Measurements from ENCODE around the gene EVI2B. TPM values are rescaled to one million over a fixed set of nuclear protein-coding genes. Genes with fewer than 3 reads are reported as not detected.
"Not testable (repeated sequence)": the region's sequence is repeated elsewhere in the genome, so short reads cannot be mapped to it uniquely, and the experiment has no call there.

The EVI2B gene
- total RNA-seq, 1 donor from 2014 or later = 2.0 TPM

GRCh38 chr17:31312223-31312622 lies 1.6 kb downstream of the EVI2B start:
- not testable (repeated sequence) for DNase-seq (ENCODE audit: low spot score)

GRCh38 chr17:31311526-31311925 lies 2.3 kb downstream of the EVI2B start:
- intact Hi-C loops (cut with DNase I) = no loop called here
- no peak for DNase-seq (ENCODE audit: low spot score)

More at GRCh38 chr17:31312223-31312622, 1.6 kb downstream of the EVI2B start:
- intact Hi-C loops (cut with DNase I) = not testable (repeated sequence)

GRCh38 chr17:31310886-31311285 lies 3.0 kb downstream of the EVI2B start:
- intact Hi-C loops (cut with DNase I) = no loop called here
- peak; percentile 76 for DNase-seq (ENCODE audit: low spot score)

GRCh38 chr17:31310260-31310659 lies 3.6 kb downstream of the EVI2B start:
- no peak for DNase-seq (ENCODE audit: low spot score)
- intact Hi-C loops (cut with DNase I) = no loop called here

GRCh38 chr17:31309556-31309955 lies 4.3 kb downstream of the EVI2B start:
- DNase-seq (ENCODE audit: low spot score) = no peak
- intact Hi-C loops (cut with DNase I) = no loop called here

GRCh38 chr17:31308372-31309334 lies 5.2 kb downstream of the EVI2B start:
- intact Hi-C loops (cut with DNase I) = no loop called here
- DNase-seq (ENCODE audit: low spot score) = no peak

GRCh38 chr17:31307640-31308039 lies 6.2 kb downstream of the EVI2B start:
- intact Hi-C loops (cut with DNase I) = no loop called here
- no peak for DNase-seq (ENCODE audit: low spot score)

GRCh38 chr17:31299624-31300023 lies 14.2 kb downstream of the EVI2B start:
- no peak for DNase-seq (ENCODE audit: low spot score)
- intact Hi-C loops (cut with DNase I) = no loop called here

GRCh38 chr17:31297090-31297489 lies 16.8 kb downstream of the EVI2B start, which contains the start of gene OMG:
Gene OMG, minus strand, starts transcription at chr17:31297239. Its CDS starts 908 bp downstream, at chr17:31296331.
- intact Hi-C loops (cut with DNase I) = no loop called here
- DNase-seq (ENCODE audit: low spot score) = no peak

- intact Hi-C loops (cut with DNase I) = no loop called here
Observed at GRCh38 chr17:31296142-31296541, 17.7 kb downstream of the EVI2B start.

GRCh38 chr17:31295489-31295871 lies 18.4 kb downstream of the EVI2B start:
- intact Hi-C loops (cut with DNase I) = no loop called here

More at GRCh38 chr17:31296142-31296541, 17.7 kb downstream of the EVI2B start:
- no peak for DNase-seq (ENCODE audit: low spot score)

GRCh38 chr17:31294820-31295488 lies 18.9 kb downstream of the EVI2B start:
- no peak for DNase-seq (ENCODE audit: low spot score)
- intact Hi-C loops (cut with DNase I) = no loop called here

More at GRCh38 chr17:31295489-31295871, 18.4 kb downstream of the EVI2B start:
- DNase-seq (ENCODE audit: low spot score) = no peak

GRCh38 chr17:31294231-31294630 lies 19.6 kb downstream of the EVI2B start:
- intact Hi-C loops (cut with DNase I) = no loop called here
- DNase-seq (ENCODE audit: low spot score) = no peak

- intact Hi-C loops (cut with DNase I) = no loop called here
- no peak for DNase-seq (ENCODE audit: low spot score)
Observed at GRCh38 chr17:31293581-31293980, 20.3 kb downstream of the EVI2B start.

GRCh38 chr17:31291820-31292219 lies 22.0 kb downstream of the EVI2B start:
- DNase-seq (ENCODE audit: low spot score) = no peak
- intact Hi-C loops (cut with DNase I) = no loop called here

- intact Hi-C loops (cut with DNase I) = no loop called here
Observed at GRCh38 chr17:31289790-31290189, 24.1 kb downstream of the EVI2B start.

GRCh38 chr17:31287932-31288331 lies 25.9 kb downstream of the EVI2B start:
- intact Hi-C loops (cut with DNase I); DNase-seq (ENCODE audit: low spot score): not testable (repeated sequence)

More at GRCh38 chr17:31289790-31290189, 24.1 kb downstream of the EVI2B start:
- DNase-seq (ENCODE audit: low spot score) = no peak

GRCh38 chr17:31286587-31286986 lies 27.3 kb downstream of the EVI2B start:
- intact Hi-C loops (cut with DNase I) = no loop called here
- no peak for DNase-seq (ENCODE audit: low spot score)

- DNase-seq (ENCODE audit: low spot score) = no peak
- intact Hi-C loops (cut with DNase I) = no loop called here
Observed at GRCh38 chr17:31283841-31284240, 30.0 kb downstream of the EVI2B start.

- intact Hi-C loops (cut with DNase I) = no loop called here
Observed at GRCh38 chr17:31281061-31281460, 32.8 kb downstream of the EVI2B start.

More at GRCh38 chr17:31281061-31281460, 32.8 kb downstream of the EVI2B start:
- DNase-seq (ENCODE audit: low spot score) = no peak
